ENCODE measurements around the gene AHDC1.
A peak's percentile ranks its signal among the peaks of the same experiment; 100 is the strongest.

Gene AHDC1

DNA sequence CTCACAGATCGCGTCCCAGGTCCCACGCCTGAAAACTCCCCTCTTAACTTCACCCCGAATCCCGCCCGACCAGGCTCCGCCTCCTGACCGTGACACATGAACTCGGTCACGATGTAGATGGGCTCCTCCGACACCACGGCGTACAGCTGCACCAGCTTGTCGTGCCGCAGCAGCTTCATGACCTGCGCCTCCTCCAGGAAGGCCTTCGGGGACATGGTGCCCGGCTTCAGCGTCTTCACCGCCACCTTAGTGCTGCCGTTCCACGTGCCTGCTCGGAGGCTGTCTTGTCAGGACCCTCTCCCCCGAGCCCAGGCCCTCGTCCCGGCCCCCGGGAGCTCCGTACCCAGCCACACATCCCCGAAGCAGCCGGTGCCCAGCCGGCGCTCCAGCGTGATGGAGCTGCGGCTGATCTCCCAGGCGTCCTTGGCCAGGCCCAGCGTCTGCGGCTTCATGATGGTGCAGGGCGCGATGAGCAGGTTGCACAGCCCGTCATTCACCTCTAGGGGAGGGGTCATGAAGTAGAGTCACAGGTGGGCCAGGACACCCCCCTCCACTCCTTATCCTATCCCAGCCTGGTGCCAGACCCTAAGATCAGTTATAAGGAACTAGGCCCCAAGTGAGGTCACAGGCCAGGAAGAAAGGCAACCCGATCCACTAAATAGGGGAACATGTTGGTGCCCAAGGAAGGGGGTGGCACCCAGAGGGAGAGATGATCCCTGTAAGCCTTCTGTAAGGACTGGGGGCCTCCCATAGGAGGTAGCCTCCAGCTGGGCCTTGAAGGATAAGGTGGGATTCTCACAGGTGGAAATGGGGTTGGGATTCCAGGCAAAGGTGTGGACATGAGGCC lies 11.6 kb upstream of the AHDC1 start:
- DNase-seq (ENCODE audit: low read depth in 2 of 2) = no peak

DNA sequence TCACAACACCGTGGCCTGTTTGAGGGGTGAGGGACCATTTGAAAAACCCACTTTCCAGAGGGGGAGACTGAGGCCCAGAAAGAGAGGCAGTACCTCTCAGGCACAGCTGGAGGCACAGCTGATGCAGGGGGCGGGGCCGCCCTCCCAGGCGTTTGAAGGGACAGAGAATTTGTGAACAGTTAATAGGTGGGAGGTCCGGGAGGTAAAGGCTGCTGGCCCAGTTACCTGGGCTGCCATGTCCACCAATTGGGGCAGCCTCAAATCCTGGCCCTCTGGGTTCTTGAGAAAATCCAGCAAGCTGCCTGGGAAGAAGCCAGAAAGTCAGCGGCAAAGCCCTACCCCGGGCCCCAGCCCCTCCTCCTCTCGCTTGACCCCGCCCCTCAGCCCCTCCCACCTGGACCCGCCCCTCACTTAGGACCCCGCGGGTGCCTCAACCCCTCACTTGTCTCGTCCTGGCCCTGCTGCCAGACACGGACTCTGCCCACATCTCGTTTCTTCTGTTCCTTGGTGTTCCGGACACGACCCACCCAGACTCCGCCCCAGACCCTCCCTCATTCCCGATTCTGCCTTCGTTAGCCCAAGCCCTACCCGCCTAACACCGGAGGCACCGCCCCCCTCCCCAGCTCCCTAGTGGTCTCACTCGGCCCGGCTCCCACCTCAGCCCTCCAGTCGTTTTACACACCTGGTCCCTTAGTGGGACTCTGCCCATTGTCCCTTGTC lies 10.8 kb upstream of the AHDC1 start:
- DNase-seq (ENCODE audit: low read depth in 2 of 2) = no peak

DNA sequence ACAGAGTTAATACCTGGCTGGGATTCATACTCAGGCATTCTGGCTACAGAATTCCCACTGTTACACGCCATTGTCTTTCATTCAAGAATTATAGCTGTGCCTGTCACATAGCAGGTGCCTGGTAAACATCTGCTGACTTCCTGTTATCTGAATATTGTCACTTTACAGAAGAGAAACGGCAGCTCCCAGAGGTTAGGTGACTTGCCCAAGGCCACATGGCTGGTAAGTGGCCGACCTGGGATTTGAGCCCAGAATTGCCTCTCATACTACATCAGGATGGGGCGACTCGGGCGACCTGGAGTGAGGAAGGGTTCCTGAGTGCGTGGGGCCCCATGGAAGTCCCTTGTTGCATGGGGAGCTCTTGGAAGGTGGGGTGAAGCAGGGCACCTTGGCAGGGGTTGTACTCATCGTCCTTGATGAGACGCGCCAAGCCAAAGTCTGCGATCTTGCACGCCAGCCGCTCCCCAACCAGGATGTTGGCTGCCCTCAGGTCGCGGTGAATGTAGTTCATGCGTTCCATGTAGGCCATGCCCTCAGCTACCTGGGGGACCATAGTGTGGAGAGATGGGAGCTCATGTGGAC lies 10.2 kb upstream of the AHDC1 start:
- no peak for DNase-seq (ENCODE audit: low read depth in 2 of 2)

DNA sequence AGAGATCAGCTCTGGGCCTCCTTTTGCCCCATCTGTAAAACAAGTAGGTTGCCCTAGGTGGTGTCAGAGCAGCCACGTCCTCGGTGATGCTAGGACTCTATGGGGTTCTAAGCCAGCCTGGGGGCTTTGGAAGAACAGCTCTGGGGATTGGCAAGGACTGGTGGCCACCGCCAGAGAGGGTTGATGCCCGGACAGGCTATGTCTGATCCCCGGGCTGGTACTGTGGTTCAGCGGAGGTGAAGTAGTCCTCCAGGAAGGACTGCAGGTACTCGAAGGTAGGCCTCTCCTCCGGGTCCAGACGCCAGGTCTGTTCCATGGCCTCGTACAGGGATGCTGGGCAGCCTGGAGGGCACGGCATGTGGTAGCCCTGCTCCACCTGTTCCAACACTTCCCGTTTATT lies 8.8 kb upstream of the AHDC1 start:
- no peak for DNase-seq (ENCODE audit: low read depth in 2 of 2)

DNA sequence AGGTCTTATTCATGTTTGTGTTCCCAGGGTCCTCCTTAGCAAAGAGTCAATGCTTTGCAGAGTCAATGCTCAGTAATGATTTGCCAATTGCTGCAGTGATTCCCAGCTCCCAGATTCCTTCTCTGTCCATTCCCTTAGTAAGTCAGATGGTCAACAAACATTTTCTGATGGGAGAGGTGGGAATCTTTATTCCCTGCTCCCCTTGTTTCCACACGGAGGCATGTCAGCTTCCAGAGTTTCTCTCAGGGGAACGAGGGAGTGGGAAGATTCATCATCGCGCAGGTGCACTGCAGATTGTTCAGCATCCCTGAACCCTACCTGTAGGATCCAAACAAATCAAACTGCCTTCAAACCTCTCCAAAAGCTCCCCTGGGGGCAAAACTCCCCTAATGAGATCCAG lies 7.5 kb upstream of the AHDC1 start:
- DNase-seq (ENCODE audit: low read depth in 2 of 2) = no peak

DNA sequence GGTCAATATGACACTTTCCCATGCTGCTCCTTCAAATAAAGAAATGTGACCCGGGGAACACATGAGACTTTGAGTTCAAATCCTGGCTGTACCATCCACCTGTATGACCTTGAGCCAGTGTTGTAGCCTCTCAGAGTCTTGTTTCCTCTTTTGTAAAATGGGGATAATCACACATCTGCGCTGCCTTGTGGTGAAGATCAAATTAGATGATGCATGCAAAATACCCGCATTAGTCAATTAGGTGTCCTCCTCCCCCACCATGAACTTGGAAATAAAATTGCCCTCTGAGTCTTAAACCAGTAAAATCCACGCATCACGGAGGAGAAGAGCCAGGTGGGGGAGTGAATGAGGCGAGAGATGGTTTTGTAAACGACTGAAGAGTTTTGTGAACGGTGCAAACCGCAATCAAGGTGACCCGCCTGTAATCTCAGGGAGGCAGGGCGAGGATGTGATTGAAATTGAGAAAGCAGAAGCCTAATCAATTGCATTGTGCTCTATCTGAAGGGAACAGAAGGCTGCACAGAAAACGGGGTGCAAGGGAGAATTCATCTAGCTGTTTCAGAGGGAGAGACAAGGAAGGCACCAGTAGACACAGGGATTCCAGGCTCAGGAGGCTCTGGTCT lies 5.8 kb upstream of the AHDC1 start:
- DNase-seq (ENCODE audit: low read depth in 2 of 2) = no peak

DNA sequence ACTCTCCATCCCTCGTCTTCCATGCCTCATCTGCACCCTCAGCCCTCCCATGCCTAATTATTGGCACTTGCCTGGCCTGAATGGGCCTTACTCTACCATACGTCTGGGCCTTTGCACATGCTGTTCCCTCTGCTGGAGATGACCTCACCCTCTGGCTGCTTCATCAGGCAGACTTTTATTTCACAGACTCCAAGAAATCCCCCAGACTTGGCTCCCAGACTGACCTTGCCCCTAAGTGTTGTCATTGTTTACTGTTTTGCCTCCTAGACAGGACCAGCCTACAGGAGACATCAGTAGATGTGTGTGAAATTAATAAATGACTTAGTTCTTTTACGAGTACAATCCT lies 5.2 kb upstream of the AHDC1 start:
- DNase-seq (ENCODE audit: low read depth in 2 of 2) = no peak

DNA sequence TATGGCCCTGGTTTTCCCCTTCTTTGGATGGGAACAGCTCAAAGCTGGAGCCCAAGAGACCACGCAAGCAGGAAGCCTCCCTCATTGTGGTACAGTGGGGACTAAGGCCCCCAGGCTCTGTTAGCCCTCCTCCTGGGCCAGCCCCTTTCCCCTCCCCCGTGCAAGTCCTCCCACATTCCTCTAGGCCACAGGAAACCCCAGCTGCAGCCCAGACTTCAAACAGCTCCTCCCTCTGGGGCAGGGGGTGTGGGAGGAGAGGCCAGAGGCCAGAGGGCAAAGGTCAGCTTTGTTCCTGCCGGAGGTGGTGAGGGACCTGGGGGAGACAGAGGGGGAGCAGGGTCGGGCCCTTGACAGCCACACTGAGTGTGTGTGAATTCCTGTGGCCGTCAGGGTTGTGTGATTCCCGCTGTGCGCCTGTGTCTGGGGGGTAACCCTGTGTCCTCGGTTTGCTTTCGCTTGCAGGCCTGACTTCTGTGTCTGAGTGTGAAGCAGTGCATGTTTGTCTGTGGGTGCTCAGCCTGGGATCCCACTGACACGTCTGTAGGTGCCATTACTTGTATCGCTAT lies 3.4 kb upstream of the AHDC1 start:
- DNase-seq (ENCODE audit: low read depth in 2 of 2) = no peak

DNA sequence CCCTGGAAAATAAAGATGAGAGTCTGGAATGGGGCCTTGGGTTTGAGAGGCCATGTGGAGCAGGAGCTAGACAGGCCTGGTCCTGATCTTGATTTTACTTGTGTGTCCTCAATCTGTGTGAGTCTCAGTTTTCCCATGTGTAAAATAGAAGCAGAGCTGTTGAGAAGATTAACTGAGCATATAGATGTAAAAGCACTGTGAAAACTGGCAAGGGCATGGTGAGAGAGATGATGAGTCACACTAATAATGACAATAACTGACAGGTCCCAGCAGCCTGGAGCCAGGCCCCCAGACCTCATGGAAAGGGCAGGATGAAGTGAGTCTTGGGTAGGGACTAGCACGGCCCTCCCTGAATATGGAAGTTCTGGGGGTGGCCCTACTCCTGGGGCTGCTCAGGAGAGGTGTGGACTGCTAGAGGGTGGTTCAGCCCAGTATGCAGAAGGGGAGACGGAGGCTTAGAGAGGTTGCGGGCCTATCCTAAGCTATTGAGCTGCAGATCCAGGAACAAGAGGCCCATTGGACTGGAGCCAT lies 2.8 kb upstream of the AHDC1 start:
- no peak for DNase-seq (ENCODE audit: low read depth in 2 of 2)

DNA sequence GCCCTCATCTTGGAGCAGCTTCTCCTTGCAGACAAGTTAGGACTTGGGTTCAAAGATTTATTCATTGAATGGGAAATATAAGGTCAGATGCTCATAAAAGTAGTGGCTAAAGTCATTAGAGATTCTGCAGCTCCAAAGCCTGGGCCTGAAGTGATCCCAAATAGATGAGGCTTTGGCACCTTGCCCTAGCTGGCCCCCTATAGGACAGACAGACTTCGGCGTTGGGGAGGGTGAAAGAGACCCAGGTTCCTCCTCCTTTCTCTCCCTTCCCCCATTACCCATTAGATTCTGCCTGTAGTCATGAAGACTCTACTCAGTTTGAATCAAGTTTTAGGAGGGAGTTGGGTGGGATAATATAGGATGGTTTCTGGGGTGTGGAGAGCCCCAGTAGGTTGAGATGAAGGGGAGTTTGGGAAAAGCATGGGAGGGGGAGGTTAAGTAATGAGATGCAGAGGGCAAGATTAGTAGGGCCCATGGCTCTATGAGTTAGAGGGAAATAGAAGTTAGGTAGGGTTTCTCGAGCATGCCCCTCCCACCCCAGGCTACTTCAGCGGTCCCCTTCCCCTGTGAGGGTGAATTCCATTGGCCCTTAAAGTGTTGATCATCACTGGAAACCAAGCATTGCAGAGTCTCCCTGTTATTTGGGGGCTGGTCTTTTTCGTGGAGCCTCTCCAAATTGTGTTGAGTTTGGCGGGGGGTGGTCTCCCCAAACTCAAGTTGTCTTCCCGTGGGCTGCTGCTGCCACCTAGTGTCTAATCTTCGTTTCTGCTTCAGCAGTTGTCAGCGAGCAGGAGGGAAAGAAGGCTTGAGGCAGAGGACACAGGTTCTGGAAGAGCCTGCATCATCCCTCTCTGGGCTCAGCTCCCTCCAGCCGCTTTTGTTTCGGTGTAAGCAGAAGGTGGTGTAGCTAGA lies 2.1 kb upstream of the AHDC1 start:
- peak; percentile 40 to 61 for DNase-seq (ENCODE audit: low read depth in 2 of 2)

DNA sequence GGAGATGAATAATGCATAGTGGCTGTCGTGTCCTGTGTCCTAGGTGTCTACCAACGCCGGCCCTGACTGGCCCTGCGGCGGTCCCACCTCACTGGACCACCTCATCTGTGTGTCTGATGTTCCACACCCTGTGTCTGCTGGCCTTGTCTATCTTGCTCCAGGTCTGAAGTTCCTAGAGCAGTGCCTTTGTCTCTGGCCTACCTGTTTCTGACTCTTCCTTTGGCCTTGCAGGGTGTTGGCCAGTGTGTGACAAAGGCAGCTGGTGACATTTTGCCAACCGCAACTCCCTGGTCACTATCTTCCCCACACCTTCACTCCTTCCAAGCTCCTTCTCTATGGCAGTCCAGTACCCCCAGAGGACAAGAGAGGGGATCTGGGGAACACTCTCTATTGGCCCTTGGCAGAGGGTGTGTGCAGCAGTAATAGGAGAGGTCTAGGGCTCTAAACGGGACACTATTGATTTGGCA lies 1.4 kb upstream of the AHDC1 start:
- no peak for DNase-seq (ENCODE audit: low read depth in 2 of 2)

DNA sequence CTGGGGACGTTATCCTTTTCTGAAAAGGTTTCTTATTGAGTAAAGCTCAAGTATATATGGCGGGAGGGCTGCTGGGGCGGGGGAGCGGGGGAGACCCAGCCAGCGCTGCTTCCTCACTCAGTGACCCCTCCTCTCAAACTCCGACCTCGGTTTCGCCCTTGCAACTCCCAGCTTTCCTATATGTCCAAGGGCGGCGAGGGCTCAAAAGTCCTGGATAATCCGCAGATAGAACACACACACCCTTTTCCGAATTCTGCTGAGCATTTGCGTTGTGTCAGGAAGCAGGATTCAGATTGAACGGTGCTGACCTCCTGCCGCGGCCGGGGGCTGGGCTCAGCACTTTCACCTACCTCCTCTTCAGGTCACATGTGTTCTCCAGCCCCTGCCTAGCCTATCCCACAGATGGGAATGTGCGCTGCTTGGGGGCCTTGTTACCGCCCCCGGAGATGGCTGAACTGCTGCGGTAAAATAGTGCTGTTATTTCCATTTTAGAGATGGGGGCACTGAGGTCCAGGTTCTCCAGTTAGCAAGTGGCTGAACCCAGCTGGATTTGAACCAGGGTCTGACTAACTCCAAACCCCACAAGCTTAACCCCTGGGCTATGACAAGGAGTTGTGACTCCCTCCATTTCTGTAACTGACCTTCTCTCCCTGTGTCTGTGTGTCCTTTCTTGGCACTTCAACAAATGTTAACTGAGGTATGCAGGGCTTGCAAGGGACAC lies 795 bp upstream of the AHDC1 start:
- DNase-seq (ENCODE audit: low read depth in 2 of 2) = no peak

DNA sequence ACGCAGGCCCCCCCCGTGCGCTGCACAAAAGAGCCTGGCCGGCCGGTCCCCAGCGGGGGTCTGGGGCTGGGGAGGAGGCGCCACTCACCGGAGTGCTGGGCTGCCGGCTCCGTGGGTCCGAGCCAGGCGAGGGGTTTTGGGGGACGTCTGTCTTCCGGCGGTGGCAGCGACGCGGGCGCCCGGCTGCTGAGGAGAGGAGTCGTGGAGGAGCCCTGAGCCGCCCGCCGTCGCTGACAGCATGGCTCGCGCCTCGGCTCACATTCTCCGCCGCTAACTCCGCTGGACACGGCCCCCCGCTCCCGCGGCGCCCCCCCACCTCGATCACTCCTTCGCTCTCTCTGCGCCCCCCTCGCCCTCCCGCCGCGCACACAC lies 649 bp downstream of the AHDC1 start:
- DNase-seq (ENCODE audit: low read depth in 2 of 2) = no peak

DNA sequence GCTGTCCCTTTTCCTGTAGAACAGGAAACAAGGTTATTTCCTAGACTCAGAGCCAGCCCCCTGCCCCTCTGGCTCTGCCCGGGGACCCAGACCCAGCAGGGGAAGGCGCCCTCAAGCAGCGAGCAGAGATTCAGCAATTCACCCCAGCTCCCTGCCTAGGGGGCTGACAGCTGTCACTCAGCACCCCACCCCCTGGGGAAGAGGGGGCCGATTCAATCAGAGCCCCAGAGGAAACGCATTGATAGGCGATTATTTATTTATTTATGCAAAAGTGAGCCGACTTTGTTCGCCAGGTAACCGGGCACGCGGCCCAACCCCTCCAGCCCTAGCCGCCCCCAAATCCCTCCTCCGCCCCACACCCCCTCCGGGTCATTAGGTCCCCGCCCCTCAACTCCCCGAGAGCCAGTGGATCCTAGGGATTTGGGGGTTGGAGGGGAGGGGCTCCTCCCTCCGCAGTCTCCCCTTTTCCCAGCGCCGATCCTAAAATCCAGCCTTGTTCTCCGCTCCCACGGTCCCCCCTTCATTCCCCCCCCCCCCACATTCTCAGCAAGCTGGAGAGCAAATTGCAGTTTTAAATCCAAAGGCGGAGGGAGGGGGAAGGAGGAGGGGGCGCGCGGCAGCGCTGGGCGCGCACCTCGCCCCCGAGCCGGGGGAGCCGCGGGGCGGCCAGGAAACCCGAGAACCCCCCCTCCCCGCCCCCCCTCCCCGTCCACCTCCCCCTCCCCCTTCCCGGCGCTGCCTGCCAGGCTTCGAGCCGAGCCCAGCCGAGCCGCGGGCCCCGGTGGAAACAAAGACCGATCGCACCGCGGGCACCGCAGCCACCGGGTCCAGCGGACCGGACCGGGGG lies 1.3 kb downstream of the AHDC1 start:
- no peak for DNase-seq (ENCODE audit: low read depth in 2 of 2)

DNA sequence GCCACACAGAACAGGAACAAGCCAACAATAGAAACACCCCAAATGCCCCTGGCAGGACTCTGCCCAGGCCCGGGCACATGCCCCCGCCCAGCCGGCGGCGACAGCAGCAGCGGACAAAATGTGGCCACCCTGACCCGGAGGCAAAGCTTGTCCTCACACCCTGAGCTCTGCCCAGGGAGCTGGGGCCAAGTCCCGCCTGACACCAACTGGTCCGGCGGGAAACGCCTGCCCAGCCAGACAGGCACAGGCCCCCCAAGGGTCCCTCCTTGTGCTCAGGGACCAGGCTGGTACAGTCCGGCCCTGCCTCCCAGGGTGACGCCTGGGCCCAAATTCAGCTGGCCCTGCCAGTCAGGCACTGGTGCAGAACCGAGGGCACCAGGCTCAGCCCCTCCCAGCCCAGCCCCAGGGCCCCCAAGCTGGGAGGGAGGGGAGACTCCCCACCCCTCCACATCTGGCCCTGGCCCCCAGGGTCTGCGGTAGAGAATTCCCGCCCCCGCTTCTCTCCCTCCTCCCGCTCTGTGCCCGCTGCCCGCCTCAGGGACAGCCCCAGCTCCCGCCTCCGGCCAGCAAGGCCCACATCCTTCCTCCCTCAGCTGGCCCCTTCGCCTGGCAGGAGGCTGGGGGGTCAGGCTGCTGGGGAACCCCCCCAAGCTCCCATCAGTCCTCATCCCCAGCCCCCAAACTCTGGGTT lies 2.0 kb downstream of the AHDC1 start:
- no peak for DNase-seq (ENCODE audit: low read depth in 2 of 2)

DNA sequence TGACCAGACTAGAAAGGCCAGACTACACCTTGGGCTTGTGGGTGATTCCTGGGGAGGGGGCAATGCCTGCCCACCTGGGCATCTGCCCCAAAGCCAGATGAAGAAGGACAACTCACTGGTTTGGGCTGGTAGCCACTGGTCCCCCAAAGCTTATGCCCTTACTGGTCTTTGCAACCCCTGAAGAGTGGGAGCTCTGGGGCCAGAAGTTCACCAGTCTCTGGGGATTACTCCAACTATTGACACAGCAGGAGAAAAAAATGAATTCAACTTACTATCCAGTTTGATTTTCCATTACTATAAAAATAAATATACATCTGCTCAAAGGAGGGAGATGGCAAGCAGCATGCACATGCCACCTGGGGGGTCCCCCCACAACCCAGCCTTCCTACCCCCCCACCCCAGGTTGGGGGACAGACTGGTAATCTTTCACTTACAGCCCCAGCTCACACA lies 2.6 kb downstream of the AHDC1 start:
- DNase-seq (ENCODE audit: low read depth in 2 of 2) = no peak

DNA sequence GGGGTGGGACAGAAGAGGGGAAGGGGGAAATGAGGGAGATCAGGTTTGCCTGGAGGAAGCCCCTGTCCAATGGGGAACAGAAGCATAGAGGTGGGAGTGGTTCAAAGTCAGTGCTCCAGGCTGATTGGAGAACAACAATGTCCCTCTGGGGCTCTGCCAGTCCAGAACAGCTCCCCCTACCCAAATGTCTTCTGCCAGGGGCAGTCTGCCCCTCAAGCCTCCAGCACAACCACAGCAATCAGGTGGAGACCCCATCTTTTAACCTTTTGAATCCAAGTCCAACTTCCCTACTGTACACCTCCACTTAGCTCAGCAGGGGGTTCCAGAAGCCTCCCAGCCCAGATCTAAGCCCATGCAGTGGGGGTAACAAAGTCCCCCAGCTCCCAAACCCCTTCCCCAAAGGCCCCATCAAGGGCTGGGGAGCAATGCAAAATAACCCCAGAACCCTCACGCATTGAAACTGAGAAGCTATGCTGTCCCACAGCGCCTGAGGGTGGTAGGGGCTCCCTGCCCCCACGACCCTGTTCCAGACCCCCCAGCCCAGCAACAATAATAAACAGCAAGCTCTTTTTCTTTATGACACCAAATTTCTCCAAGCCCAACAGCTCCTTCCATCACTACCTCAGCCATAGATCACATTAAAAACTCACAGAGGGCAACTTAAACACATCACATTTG lies 3.3 kb downstream of the AHDC1 start:
- DNase-seq (ENCODE audit: low read depth in 2 of 2) = no peak

Measured in activated CD4-positive, alpha-beta T cell treated with anti-CD3 and anti-CD28 coated beads for 24 hours (primary cell).